SU-DHL-6 (cell line): ENCODE data around the gene SNRPD3.

Experiments used
- CTCF ChIP-seq: fragments of 200-600 bp; sonication (generic); IDR thresholded peaks from one replicate; pipeline ENCODE4 v1.5.1; 2017; ENCODE audit warnings: antibody characterized with exemption, mild to moderate bottlenecking, low read length, moderate library complexity; ENCODE audit not compliant: insufficient read depth, poor library complexity, severe bottlenecking
- EZH2phosphoT487 ChIP-seq: fragments of 200-600 bp; sonication (generic), shearing (Covaris generic); conservative IDR thresholded peaks from 2 replicates; pipeline ENCODE4 v1.6.1; 2018; ENCODE audit warnings: mild to moderate bottlenecking, antibody characterized with exemption, low read length, moderate library complexity, mixed read lengths

GRCh38 chr22:24563246-24563645 is 7.4 kb downstream of the SNRPD3 start:
- no peak for TF ChIP-seq CTCF
- TF ChIP-seq EZH2phosphoT487 = no peak
